A673 (cell line): ENCODE measurements around the gene HAPLN1. TPM values are rescaled to one million over a fixed set of nuclear protein-coding genes. Genes with fewer than 3 reads are reported as not detected.

ENCODE experiments used
- BruUV-seq: library from RNA; stranded (reverse); fragments of 400-500 nt; replicated peaks from 2 replicates; lab custom pipeline; 2021; lab: Mats Ljungman, UMichigan
- CTCF ChIA-PET: fragments of 300-600 bp; sonication (Branson Sonifier 250); formaldehyde crosslinking; loops from one replicate; lab custom pipeline; 2022; ENCODE audit warnings: antibody characterized with exemption; lab: Charles Lee
- POLR2A ChIA-PET: fragments of 300-600 bp; sonication (Branson Sonifier 250); formaldehyde crosslinking; loops from one replicate; lab custom pipeline; 2022; ENCODE audit warnings: antibody characterized with exemption; ENCODE audit not compliant: low non-redundant PET; lab: Charles Lee
- DNase-seq: peaks from one replicate; pipeline ENCODE4 v3.0.0-alpha.2; 2015; ENCODE audit warnings: low spot score
- H3K27ac ChIP-seq: fragments of 200-600 bp; sonication (generic); 2 replicates; pipeline ENCODE4 v1.5.1; 2016; ENCODE audit warnings: mixed run types, low read depth, mild to moderate bottlenecking, mixed read lengths, antibody characterized with exemption, low read length; ENCODE audit not compliant: poor library complexity, severe bottlenecking
- H3K27me3 ChIP-seq: fragments of 200-600 bp; sonication (generic); replicated peaks from 2 replicates; pipeline ENCODE4 v1.6.1; 2017; ENCODE audit warnings: mixed run types, low read depth, mild to moderate bottlenecking, mixed read lengths, antibody characterized with exemption, low read length; ENCODE audit not compliant: insufficient read depth, poor library complexity
- H3K36me3 ChIP-seq: fragments of 200-600 bp; sonication (generic); 2 replicates; pipeline ENCODE4 v1.6.1; 2016; ENCODE audit warnings: mixed run types, mild to moderate bottlenecking, mixed read lengths, antibody characterized with exemption, low read length; ENCODE audit not compliant: insufficient read depth, poor library complexity, severe bottlenecking
- H3K4me1 ChIP-seq: fragments of 200-600 bp; sonication (generic); 2 replicates; pipeline ENCODE4 v1.6.1; 2017; ENCODE audit warnings: mixed run types, mild to moderate bottlenecking, mixed read lengths, antibody characterized with exemption, low read length; ENCODE audit not compliant: insufficient read depth, poor library complexity, severe bottlenecking
- H3K4me3 ChIP-seq: fragments of 200-600 bp; sonication (generic); 2 replicates; pipeline ENCODE4 v1.5.1; 2016; ENCODE audit warnings: low read depth, mixed run types, mild to moderate bottlenecking, mixed read lengths, low read length; ENCODE audit not compliant: poor library complexity, severe bottlenecking
- H3K9me3 ChIP-seq: fragments of 200-600 bp; sonication (generic); 2 replicates; pipeline ENCODE4 v1.6.1; 2016; ENCODE audit warnings: mixed run types, low read depth, mild to moderate bottlenecking, mixed read lengths, antibody characterized with exemption, low read length; ENCODE audit not compliant: poor library complexity, severe bottlenecking
- CTCF ChIP-seq: fragments of 300-800, 200-600 bp; sonication (generic); conservative IDR thresholded peaks from 2 replicates; pipeline ENCODE4 v1.5.1; 2017; ENCODE audit warnings: low read depth, mild to moderate bottlenecking, antibody characterized with exemption, low read length, moderate library complexity, mixed read lengths
- EZH2 ChIP-seq: fragments of 200-600 bp; sonication (generic); IDR thresholded peaks from 2 replicates; pipeline ENCODE4 v1.6.1; 2017; ENCODE audit warnings: borderline replicate concordance, low read depth, mild to moderate bottlenecking, mixed read lengths, antibody characterized with exemption, low read length; ENCODE audit not compliant: poor library complexity, severe bottlenecking
- intact Hi-C: fragments of 100-400 bp; cut with micrococcal nuclease; formaldehyde crosslinking; loops from one replicate; pipeline ENCODE4 v1.10.0; 2022; ENCODE audit not compliant: unreplicated experiment
- total RNA-seq: library from RNA; stranded (reverse); gene quantifications from 2 replicates; pipeline ENCODE4 v1.2.3, GENCODE V29; 2021

Gene HAPLN1
- total RNA-seq, 1 experiment from 2014 or later: 0.32 TPM

GRCh38 chr5:83750749-83751148 lies 30.1 kb upstream of the HAPLN1 start:
- no peaks in the 10 kb centered on the region for H3K4me1 ChIP-seq
- no peak for DNase-seq
- no peaks in the 10 kb centered on the region for H3K27me3 ChIP-seq
- no peak overlapping the region for H3K4me3 ChIP-seq
- ChIA-PET POLR2A (no interaction called here), CTCF (no interaction called here)
- intact Hi-C loops: no loop called here
- peaks cover 4% of the 10 kb centered on the region for H3K9me3 ChIP-seq
- no peak overlapping the region for H3K27ac ChIP-seq
- BruUV-seq: no TSS peak
- TF ChIP-seq CTCF (no peak), EZH2 (no peak)
- no peaks in the 10 kb centered on the region for H3K36me3 ChIP-seq

DNA sequence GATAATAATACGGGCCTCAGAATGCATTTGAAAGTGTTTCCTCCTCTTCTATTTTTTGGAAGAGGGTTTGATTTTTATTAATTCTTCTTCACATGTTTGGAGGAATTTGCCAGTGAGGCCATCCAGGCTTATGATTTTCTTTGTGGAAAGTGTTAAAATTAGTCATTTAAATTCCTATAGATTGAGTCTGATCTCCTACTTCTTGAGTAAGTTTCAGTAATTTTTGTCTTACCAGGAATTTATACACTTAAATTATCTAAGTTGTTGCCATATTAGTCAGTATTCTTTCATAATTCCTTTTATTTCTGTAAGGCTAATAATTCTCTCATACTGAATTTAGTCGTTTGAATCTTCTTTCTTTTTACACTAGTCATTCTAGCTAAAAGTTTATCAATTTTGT lies 25.2 kb upstream of the HAPLN1 start:
- BruUV-seq: no TSS peak
- TF ChIP-seq EZH2 (no peak), CTCF (no peak)
- Histone ChIP-seq H3K27me3 (no peaks in the 10 kb centered on the region), H3K27ac (no peak overlapping the region), H3K9me3 (peaks cover 4% of the 10 kb centered on the region), H3K4me3 (no peak overlapping the region), H3K4me1 (no peaks in the 10 kb centered on the region), H3K36me3 (no peaks in the 10 kb centered on the region)
- CTCF ChIA-PET: no interaction called here
- no peak for DNase-seq
- POLR2A ChIA-PET: no interaction called here
- intact Hi-C loops: no loop called here

GRCh38 chr5:83744821-83745220 lies 24.2 kb upstream of the HAPLN1 start:
- BruUV-seq: no TSS peak
- Histone ChIP-seq H3K4me1 (no peaks in the 10 kb centered on the region), H3K36me3 (no peaks in the 10 kb centered on the region), H3K4me3 (no peak overlapping the region), H3K27me3 (no peaks in the 10 kb centered on the region), H3K9me3 (no peaks in the 10 kb centered on the region), H3K27ac (no peak overlapping the region)
- CTCF ChIA-PET: no interaction called here
- no peak for DNase-seq
- TF ChIP-seq CTCF: no peak
- no peak for TF ChIP-seq EZH2
- intact Hi-C loops: no loop called here
- POLR2A ChIA-PET: no interaction called here
